Measurements from ENCODE around the gene UNC79.

UNC79 gene

DNA sequence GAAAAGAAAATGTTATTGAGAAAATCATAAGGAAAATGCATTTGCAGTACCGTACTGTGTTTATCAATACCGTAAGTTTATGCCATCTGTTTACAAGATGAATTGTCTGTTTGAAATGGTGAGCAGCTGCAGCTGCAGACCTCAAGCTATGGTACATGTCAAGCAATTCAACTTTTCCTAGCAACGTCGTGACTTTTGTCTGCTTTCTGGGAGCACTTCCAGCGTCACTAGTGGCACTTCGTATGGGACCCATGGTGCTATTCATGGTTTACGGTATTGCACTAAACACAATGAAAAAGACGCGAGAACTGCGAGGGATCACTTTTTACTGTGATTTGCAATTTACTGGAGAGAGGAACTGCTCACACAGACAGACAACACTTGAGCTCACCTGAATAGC, 160.8 kb downstream of the UNC79 start:
- TF ChIP-seq GABPA (IDR thresholded peaks at IDR 0.05; ENCODE audit: low read depth), result no peak
- no peak for TF ChIP-seq SPI1 (IDR thresholded peaks at IDR 0.05; ENCODE audit: borderline replicate concordance, low read depth)
- no peak for TF ChIP-seq POLR2AphosphoS5 (IDR thresholded peaks at IDR 0.05; ENCODE audit: low read depth)
- TF ChIP-seq, protein P1, sequence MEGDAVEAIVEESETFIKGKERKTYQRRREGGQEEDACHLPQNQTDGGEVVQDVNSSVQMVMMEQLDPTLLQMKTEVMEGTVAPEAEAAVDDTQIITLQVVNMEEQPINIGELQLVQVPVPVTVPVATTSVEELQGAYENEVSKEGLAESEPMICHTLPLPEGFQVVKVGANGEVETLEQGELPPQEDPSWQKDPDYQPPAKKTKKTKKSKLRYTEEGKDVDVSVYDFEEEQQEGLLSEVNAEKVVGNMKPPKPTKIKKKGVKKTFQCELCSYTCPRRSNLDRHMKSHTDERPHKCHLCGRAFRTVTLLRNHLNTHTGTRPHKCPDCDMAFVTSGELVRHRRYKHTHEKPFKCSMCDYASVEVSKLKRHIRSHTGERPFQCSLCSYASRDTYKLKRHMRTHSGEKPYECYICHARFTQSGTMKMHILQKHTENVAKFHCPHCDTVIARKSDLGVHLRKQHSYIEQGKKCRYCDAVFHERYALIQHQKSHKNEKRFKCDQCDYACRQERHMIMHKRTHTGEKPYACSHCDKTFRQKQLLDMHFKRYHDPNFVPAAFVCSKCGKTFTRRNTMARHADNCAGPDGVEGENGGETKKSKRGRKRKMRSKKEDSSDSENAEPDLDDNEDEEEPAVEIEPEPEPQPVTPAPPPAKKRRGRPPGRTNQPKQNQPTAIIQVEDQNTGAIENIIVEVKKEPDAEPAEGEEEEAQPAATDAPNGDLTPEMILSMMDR (IDR thresholded peaks at IDR 0.05; ENCODE audit: insufficient read depth, low read length), result no peak
- TF ChIP-seq, protein P2, sequence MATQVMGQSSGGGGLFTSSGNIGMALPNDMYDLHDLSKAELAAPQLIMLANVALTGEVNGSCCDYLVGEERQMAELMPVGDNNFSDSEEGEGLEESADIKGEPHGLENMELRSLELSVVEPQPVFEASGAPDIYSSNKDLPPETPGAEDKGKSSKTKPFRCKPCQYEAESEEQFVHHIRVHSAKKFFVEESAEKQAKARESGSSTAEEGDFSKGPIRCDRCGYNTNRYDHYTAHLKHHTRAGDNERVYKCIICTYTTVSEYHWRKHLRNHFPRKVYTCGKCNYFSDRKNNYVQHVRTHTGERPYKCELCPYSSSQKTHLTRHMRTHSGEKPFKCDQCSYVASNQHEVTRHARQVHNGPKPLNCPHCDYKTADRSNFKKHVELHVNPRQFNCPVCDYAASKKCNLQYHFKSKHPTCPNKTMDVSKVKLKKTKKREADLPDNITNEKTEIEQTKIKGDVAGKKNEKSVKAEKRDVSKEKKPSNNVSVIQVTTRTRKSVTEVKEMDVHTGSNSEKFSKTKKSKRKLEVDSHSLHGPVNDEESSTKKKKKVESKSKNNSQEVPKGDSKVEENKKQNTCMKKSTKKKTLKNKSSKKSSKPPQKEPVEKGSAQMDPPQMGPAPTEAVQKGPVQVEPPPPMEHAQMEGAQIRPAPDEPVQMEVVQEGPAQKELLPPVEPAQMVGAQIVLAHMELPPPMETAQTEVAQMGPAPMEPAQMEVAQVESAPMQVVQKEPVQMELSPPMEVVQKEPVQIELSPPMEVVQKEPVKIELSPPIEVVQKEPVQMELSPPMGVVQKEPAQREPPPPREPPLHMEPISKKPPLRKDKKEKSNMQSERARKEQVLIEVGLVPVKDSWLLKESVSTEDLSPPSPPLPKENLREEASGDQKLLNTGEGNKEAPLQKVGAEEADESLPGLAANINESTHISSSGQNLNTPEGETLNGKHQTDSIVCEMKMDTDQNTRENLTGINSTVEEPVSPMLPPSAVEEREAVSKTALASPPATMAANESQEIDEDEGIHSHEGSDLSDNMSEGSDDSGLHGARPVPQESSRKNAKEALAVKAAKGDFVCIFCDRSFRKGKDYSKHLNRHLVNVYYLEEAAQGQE (IDR thresholded peaks at IDR 0.05; ENCODE audit: insufficient replicate concordance, low read depth), result no peak
- Histone ChIP-seq H3K4me3 (replicated peaks; ENCODE audit: insufficient read depth, low read length) (no peak overlapping the region), H3K27me3 (ENCODE audit: insufficient read depth, poor library complexity, severe bottlenecking) (no peaks in the 10 kb centered on the region), H3K27ac (replicated peaks) (no peak overlapping the region)
- no peak for DNase-seq (ENCODE audit: low read depth in 1 of 2, low spot score in 1 of 2)

DNA sequence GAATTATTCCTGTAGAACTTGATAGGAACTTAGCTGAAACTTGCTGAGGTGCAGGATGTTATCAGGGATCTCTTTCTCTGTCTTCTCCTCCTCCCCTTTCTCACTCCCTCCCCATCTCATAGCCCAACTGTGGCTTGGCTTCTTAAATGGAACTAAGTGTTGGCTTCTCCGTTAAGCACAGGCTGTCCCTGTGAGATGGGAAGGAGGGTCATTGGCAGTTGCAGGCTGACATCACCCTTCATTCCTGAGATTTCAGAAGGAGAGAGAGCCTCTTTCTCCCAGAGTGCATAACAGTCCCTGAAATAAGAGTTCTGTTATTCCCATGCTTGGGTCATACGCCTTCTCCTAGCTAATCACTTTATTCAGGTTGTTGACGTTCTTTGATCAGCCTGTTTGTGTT, 162.0 kb downstream of the UNC79 start:
- TF ChIP-seq, protein P1 (IDR thresholded peaks at IDR 0.05; ENCODE audit: insufficient read depth, low read length), result no peak
- TF ChIP-seq POLR2AphosphoS5 (IDR thresholded peaks at IDR 0.05; ENCODE audit: low read depth) (no peak), SPI1 (IDR thresholded peaks at IDR 0.05; ENCODE audit: borderline replicate concordance, low read depth) (no peak), GABPA (IDR thresholded peaks at IDR 0.05; ENCODE audit: low read depth) (no peak)
- TF ChIP-seq, protein P2 (IDR thresholded peaks at IDR 0.05; ENCODE audit: insufficient replicate concordance, low read depth), result no peak

DNA sequence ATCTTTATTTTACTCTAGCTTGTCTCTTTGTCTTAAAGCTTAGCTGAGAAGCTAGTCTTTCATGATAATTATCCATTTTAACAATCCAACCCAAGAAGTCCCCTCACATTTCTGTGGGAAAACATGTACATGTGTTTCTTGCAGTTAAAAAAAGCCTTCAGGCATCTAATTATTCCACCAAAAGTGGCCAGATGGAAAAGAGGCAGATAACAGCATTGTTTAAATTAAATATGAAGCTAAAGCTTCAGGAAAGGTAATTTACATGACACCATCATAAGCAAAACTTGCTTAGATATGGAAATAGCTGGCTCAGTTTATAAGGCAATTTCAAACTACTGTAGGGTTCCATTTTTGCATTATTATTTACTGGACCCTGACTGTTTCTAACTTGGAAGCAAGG, 175.4 kb downstream of the UNC79 start:
- no peaks in the 10 kb centered on the region for H3K27me3 ChIP-seq (ENCODE audit: insufficient read depth, poor library complexity, severe bottlenecking)
- TF ChIP-seq GABPA (IDR thresholded peaks at IDR 0.05; ENCODE audit: low read depth), result no peak
- TF ChIP-seq POLR2AphosphoS5 (IDR thresholded peaks at IDR 0.05; ENCODE audit: low read depth), result no peak
- TF ChIP-seq, protein P2 (IDR thresholded peaks at IDR 0.05; ENCODE audit: insufficient replicate concordance, low read depth), result no peak
- TF ChIP-seq SPI1 (IDR thresholded peaks at IDR 0.05; ENCODE audit: borderline replicate concordance, low read depth), result no peak
- TF ChIP-seq, protein P1 (IDR thresholded peaks at IDR 0.05; ENCODE audit: insufficient read depth, low read length), result no peak
- H3K27ac ChIP-seq (replicated peaks), result no peak overlapping the region
- no peak for DNase-seq (ENCODE audit: low read depth in 1 of 2, low spot score in 1 of 2)
- H3K4me3 ChIP-seq (replicated peaks; ENCODE audit: insufficient read depth, low read length), result no peak overlapping the region

More for the DNA sequence above, 162.0 kb downstream of the UNC79 start:
- Histone ChIP-seq H3K27me3 (ENCODE audit: insufficient read depth, poor library complexity, severe bottlenecking) (no peaks in the 10 kb centered on the region), H3K4me3 (replicated peaks; ENCODE audit: insufficient read depth, low read length) (no peak overlapping the region), H3K27ac (replicated peaks) (no peak overlapping the region)
- DNase-seq (ENCODE audit: low read depth in 1 of 2, low spot score in 1 of 2), result no peak
